ENCODE results near the gene LRRK2.

DNA sequence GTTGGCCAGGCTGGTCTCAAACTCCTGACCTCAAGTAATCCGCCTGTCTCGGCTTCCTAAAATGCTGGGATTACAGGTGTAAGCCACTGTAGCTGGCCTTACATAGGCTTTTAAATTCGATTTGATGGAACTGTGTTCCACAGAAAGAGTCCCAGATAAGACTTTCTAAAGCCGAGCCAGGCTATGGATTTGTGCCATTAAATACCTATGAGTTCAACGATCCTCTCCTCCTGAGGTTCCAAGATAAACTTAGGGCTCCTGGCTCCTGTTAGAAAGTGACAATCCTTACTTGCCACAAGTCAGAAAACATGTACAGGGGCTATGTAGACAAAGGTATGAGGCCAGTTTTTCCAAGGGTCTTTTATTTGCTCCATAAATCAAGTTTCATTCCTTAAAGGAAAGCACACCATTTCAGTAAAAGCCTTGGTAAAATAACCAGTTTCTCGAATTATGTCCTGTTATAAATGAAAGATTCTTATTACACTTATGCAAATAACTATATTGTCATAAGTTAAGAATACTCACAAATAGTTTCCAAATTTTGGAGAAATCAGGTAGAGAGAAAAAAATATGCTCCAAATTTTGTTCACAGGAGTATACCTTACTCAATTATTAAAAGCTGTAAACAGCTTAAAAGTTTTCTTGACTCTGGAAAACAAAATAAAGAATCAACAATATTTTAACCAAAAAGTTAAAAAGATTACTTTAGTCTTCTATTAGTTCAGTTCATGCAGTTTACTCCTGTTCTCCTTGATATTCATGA is 36.1 kb upstream of the LRRK2 start:
- TF ChIP-seq POLR2AphosphoS5 (IDR thresholded peaks at IDR 0.05; ENCODE audit: low read depth, low read length): no peak
- no peak for TF ChIP-seq TAF1 (IDR thresholded peaks at IDR 0.05; ENCODE audit: borderline replicate concordance, low read depth, low read length)
